ENCODE data around the gene FLNA. TPM values are rescaled to one million over a fixed set of nuclear protein-coding genes. Genes with fewer than 3 reads are reported as not detected.
A peak's percentile ranks its signal among the peaks of the same experiment; 100 is the strongest.

Gene FLNA
- total and polyA plus RNA-seq, 2 of the 13 experiments (the other 11 are each of a cell fraction or from before 2014, with no cell fraction given): 83.4 to 174 TPM

DNA sequence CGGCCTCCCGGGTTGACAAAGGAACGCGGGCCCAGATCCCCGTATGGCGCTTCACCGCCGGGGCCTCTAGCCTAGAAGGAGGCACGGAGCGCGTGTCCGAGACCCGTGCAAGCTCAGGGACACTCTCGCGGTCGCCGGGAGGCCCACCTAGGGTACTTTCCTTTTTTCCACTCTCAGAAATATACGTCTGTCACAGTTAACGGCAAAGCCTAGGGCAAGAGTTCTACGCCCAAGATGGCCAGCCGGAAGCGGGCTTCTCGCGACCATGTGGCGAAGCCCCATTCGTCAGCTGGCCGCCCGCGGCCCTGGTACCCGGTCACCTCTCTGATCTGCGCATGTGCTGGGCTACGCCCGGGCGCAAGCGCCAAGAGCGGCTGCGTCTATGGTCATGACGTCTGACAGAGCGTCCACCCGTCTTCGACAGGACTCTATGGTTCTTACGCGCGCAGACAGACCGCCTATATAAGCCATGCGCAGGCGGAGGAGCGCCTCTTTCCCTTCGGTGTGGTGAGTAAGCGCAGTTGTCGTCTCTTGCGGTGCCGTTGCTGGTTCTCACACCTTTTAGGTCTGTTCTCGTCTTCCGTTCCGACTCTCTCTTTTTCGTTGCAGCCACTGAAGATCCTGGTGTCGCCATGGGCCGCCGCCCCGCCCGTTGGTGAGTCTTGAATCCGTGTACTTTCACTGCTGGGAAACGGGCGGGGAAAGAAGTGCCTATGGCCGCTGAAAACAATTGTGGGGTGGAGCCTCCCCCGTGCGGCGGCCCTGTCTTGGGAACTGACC is 23.6 kb upstream of the FLNA start, which contains the start of gene RPL10 (continued):
- TF ChIP-seq MZF1 (CRISPR knock-in tag; IDR thresholded peaks at IDR 0.05; ENCODE audit: borderline replicate concordance): no peak
- TF ChIP-seq MATR3 (CRISPR knock-in tag; IDR thresholded peaks at IDR 0.05): no peak
- peak; percentile 70 for TF ChIP-seq SPEN (CRISPR knock-in tag; IDR thresholded peaks at IDR 0.05; ENCODE audit: low read depth)
- TF ChIP-seq ZNF713 (CRISPR knock-in tag; IDR thresholded peaks at IDR 0.05): no peak
- TF ChIP-seq KAT2B (IDR thresholded peaks at IDR 0.05; ENCODE audit: borderline replicate concordance, low read depth, low read length): no peak
- TF ChIP-seq, protein P1, sequence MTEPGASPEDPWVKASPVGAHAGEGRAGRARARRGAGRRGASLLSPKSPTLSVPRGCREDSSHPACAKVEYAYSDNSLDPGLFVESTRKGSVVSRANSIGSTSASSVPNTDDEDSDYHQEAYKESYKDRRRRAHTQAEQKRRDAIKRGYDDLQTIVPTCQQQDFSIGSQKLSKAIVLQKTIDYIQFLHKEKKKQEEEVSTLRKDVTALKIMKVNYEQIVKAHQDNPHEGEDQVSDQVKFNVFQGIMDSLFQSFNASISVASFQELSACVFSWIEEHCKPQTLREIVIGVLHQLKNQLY (CRISPR knock-in tag; IDR thresholded peaks at IDR 0.05): no peak
- TF ChIP-seq CEBPG (CRISPR knock-in tag; IDR thresholded peaks at IDR 0.05): 0 out of 2 replicates have a peak, but pooled peaks have one; percentile 2
- TF ChIP-seq SNAPC4 (CRISPR knock-in tag; IDR thresholded peaks at IDR 0.05): no peak
- TF ChIP-seq, protein P2, sequence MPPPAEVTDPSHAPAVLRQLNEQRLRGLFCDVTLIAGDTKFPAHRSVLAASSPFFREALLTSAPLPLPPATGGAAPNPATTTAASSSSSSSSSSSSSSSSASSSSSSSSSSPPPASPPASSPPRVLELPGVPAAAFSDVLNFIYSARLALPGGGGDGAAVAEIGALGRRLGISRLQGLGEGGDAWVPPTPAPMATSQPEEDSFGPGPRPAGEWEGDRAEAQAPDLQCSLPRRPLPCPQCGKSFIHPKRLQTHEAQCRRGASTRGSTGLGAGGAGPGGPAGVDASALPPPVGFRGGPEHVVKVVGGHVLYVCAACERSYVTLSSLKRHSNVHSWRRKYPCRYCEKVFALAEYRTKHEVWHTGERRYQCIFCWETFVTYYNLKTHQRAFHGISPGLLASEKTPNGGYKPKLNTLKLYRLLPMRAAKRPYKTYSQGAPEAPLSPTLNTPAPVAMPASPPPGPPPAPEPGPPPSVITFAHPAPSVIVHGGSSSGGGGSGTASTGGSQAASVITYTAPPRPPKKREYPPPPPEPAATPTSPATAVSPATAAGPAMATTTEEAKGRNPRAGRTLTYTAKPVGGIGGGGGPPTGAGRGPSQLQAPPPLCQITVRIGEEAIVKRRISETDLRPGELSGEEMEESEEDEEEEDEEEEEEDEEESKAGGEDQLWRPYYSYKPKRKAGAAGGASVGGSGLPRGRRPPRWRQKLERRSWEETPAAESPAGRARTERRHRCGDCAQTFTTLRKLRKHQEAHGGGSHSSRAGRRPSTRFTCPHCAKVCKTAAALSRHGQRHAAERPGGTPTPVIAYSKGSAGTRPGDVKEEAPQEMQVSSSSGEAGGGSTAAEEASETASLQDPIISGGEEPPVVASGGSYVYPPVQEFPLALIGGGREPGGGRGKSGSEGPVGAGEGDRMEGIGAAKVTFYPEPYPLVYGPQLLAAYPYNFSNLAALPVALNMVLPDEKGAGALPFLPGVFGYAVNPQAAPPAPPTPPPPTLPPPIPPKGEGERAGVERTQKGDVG (CRISPR knock-in tag; IDR thresholded peaks at IDR 0.05; ENCODE audit: borderline replicate concordance): no peak
- no peak for TF ChIP-seq NPAS2 (CRISPR knock-in tag; IDR thresholded peaks at IDR 0.05; ENCODE audit: borderline replicate concordance)
- TF ChIP-seq GFI1 (CRISPR knock-in tag; IDR thresholded peaks at IDR 0.05; ENCODE audit: borderline replicate concordance): no peak
- no peak for TF ChIP-seq STAG1 (CRISPR knock-in tag; IDR thresholded peaks at IDR 0.05)
- TF ChIP-seq RBM39 (IDR thresholded peaks at IDR 0.05; ENCODE audit: low read depth, low read length, poor library complexity, severe bottlenecking): peak; percentile 89
- peak; percentile 37; the same call in 1 of the 2 replicates for TF ChIP-seq SALL1 (CRISPR knock-in tag; IDR thresholded peaks at IDR 0.05)
- TF ChIP-seq ZNF256 (CRISPR knock-in tag; conservative IDR thresholded peaks at IDR 0.05): peak; percentile 80
- no peak for TF ChIP-seq JUND (CRISPR knock-in tag; IDR thresholded peaks at IDR 0.05)
- 0 out of 2 replicates have a peak, but pooled peaks have one; percentile 19 for TF ChIP-seq BHLHE40 (IDR thresholded peaks at IDR 0.05; ENCODE audit: low read length)
- peak; percentile 19; the same call in 1 of the 2 replicates for TF ChIP-seq HES4 (CRISPR knock-in tag; IDR thresholded peaks at IDR 0.05; ENCODE audit: borderline replicate concordance)
- TF ChIP-seq MED8 (CRISPR knock-in tag; IDR thresholded peaks at IDR 0.05; ENCODE audit: insufficient replicate concordance): no peak

Measured in HepG2 (cell line).